ENCODE measurements around the gene THOC2.

GRCh38 chrX:123603491-123603890 is 129.4 kb downstream of the THOC2 start:
- TF ChIP-seq CTCF (IDR thresholded peaks at IDR 0.05) = no peak
- no peak for TF ChIP-seq POLR2A (IDR thresholded peaks at IDR 0.05)

Measured in adrenal gland (tissue), 5 donors.